GDM1 (cell line): ENCODE results near the gene UBE2E1.

ENCODE experiments used
- DNase-seq: peaks from one replicate; lab custom pipeline; 2025; lab: John Stamatoyannopoulos, UW

The UBE2E1 gene

GRCh38 chr3:23820888-23821287, 15.1 kb downstream of the UBE2E1 start:
- no peak for DNase-seq

GRCh38 chr3:23821858-23822257, 16.1 kb downstream of the UBE2E1 start:
- DNase-seq: no peak

- no peak for DNase-seq
Observed at GRCh38 chr3:23822559-23822958, 16.8 kb downstream of the UBE2E1 start.

- no peak for DNase-seq
Observed at GRCh38 chr3:23823620-23824019, 17.9 kb downstream of the UBE2E1 start.

- DNase-seq: no peak
Observed at GRCh38 chr3:23824699-23825444, 19.1 kb downstream of the UBE2E1 start.

- no peak for DNase-seq
Observed at GRCh38 chr3:23825802-23826201, 20.0 kb downstream of the UBE2E1 start.

- DNase-seq: no peak
Observed at GRCh38 chr3:23826382-23827064, 20.8 kb downstream of the UBE2E1 start.

- no peak for DNase-seq
Observed at GRCh38 chr3:23829242-23829934, 23.6 kb downstream of the UBE2E1 start.

GRCh38 chr3:23830869-23831484, 25.2 kb downstream of the UBE2E1 start:
- no peak for DNase-seq

GRCh38 chr3:23831517-23832394, 26.0 kb downstream of the UBE2E1 start:
- no peak for DNase-seq

GRCh38 chr3:23832523-23832922, 26.8 kb downstream of the UBE2E1 start:
- DNase-seq: no peak

- no peak for DNase-seq
Observed at GRCh38 chr3:23834082-23834870, 28.5 kb downstream of the UBE2E1 start.

- DNase-seq: no peak
Observed at GRCh38 chr3:23835087-23835486, 29.3 kb downstream of the UBE2E1 start.

GRCh38 chr3:23835802-23836201, 30.0 kb downstream of the UBE2E1 start:
- no peak for DNase-seq

GRCh38 chr3:23836536-23837230, 30.9 kb downstream of the UBE2E1 start:
- no peak for DNase-seq

- no peak for DNase-seq
Observed at GRCh38 chr3:23837286-23837685, 31.5 kb downstream of the UBE2E1 start.

GRCh38 chr3:23837691-23838090, 31.9 kb downstream of the UBE2E1 start:
- no peak for DNase-seq

- DNase-seq: no peak
Observed at GRCh38 chr3:23840521-23840920, 34.8 kb downstream of the UBE2E1 start.

GRCh38 chr3:23843869-23844268, 38.1 kb downstream of the UBE2E1 start:
- no peak for DNase-seq
